Measurements from ENCODE around the gene SLC43A2. TPM values are rescaled to one million over a fixed set of nuclear protein-coding genes. Genes with fewer than 3 reads are reported as not detected.
A peak's percentile ranks its signal among the peaks of the same experiment; 100 is the strongest.

The SLC43A2 gene
- total and polyA plus RNA-seq, 10 of the 15 experiments (the other 5 are each of a cell fraction or from before 2014, with no cell fraction given): 0.03 to 14.0 (median 5.3) TPM

DNA sequence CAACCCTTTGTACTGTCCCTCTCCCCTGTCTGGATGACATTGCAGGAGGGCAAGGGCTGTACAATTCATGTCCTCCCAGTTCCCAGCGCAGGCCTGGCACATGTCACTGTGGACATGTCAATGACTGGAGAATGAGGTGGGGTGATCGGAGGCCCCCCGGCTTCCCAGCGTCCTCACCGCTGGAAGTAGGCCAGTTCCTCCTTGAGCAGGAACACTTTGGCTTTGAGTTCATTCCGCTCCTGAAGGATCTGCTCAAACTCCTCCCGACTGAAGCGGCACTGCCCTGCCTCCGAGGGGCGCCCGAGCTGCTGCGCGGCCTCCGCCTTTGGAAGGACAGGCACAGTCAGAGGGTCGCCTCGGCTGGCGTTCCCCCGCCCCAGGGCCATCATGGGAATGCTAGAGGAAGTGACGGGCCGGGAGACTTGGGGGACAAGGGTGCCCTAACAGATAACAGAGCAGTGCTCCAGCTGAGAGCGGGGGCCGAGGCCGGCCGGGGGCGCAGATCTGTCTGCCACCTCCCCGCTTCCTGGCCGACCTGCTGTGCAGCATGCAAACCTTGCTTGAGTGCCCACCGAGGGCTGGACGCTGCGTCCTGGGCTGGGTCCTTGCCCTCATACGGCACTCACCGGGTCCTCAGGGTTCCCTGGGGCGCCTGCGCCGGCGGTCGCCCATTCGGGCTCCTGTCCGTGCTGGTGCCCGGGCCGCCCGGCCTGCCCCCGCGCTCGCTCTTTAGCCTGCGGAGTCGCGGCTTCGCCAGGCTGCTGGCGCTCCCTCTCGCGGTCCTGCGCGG lies 19.7 kb upstream of the SLC43A2 start (continued):
- TF ChIP-seq ZBTB40 (IDR thresholded peaks at IDR 0.05; ENCODE audit: borderline replicate concordance) (0 out of 2 replicates have a peak, but pooled peaks have one; percentile 21), TCF3 (IDR thresholded peaks at IDR 0.05; ENCODE audit: borderline replicate concordance, insufficient read depth, low read depth, low read length) (no peak; the same call in 1 of the 2 replicates), TBL1XR1 (IDR thresholded peaks at IDR 0.05; ENCODE audit: low read depth, low read length) (no peak), FOXK2 (IDR thresholded peaks at IDR 0.05) (no peak), CHD4 (IDR thresholded peaks at IDR 0.05) (no peak), ZNF217 (IDR thresholded peaks at IDR 0.05) (no peak), CEBPB (IDR thresholded peaks at IDR 0.05; ENCODE audit: borderline replicate concordance in 1 of 2, low read depth in 2 of 2, low read length in 2 of 2) (no peak), SMC3 (IDR thresholded peaks at IDR 0.05; ENCODE audit: borderline replicate concordance, low read length) (no peak), IRF3 (IDR thresholded peaks at IDR 0.05) (no peak), RCOR1 (conservative IDR thresholded peaks at IDR 0.05; ENCODE audit: low read depth, low read length) (no peak), KDM1A (IDR thresholded peaks at IDR 0.05; ENCODE audit: borderline replicate concordance) (no peak), FOXM1 (IDR thresholded peaks at IDR 0.05; ENCODE audit: low read depth, low read length) (no peak), CBX3 (IDR thresholded peaks at IDR 0.05; ENCODE audit: borderline replicate concordance, low read depth) (no peak), EED (IDR thresholded peaks at IDR 0.05; ENCODE audit: low read depth) (no peak), RBBP5 (conservative IDR thresholded peaks at IDR 0.05) (no peak), IKZF1 (conservative IDR thresholded peaks at IDR 0.05) (peak; percentile 61), ZNF274 (IDR thresholded peaks at IDR 0.05; ENCODE audit: insufficient read depth, insufficient read length) (no peak)
- TF ChIP-seq, protein P1, sequence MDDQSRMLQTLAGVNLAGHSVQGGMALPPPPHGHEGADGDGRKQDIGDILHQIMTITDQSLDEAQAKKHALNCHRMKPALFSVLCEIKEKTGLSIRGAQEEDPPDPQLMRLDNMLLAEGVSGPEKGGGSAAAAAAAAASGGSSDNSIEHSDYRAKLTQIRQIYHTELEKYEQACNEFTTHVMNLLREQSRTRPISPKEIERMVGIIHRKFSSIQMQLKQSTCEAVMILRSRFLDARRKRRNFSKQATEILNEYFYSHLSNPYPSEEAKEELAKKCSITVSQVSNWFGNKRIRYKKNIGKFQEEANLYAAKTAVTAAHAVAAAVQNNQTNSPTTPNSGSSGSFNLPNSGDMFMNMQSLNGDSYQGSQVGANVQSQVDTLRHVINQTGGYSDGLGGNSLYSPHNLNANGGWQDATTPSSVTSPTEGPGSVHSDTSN (IDR thresholded peaks at IDR 0.05; ENCODE audit: insufficient replicate concordance, low read depth, low read length): no peak
- TF ChIP-seq, protein P2, sequence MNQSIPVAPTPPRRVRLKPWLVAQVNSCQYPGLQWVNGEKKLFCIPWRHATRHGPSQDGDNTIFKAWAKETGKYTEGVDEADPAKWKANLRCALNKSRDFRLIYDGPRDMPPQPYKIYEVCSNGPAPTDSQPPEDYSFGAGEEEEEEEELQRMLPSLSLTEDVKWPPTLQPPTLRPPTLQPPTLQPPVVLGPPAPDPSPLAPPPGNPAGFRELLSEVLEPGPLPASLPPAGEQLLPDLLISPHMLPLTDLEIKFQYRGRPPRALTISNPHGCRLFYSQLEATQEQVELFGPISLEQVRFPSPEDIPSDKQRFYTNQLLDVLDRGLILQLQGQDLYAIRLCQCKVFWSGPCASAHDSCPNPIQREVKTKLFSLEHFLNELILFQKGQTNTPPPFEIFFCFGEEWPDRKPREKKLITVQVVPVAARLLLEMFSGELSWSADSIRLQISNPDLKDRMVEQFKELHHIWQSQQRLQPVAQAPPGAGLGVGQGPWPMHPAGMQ (IDR thresholded peaks at IDR 0.05; ENCODE audit: borderline replicate concordance): no peak
- TF ChIP-seq, protein P3, sequence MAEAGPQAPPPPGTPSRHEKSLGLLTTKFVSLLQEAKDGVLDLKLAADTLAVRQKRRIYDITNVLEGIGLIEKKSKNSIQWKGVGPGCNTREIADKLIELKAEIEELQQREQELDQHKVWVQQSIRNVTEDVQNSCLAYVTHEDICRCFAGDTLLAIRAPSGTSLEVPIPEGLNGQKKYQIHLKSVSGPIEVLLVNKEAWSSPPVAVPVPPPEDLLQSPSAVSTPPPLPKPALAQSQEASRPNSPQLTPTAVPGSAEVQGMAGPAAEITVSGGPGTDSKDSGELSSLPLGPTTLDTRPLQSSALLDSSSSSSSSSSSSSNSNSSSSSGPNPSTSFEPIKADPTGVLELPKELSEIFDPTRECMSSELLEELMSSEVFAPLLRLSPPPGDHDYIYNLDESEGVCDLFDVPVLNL (IDR thresholded peaks at IDR 0.05; ENCODE audit: low read depth, low read length): no peak
- TF ChIP-seq, protein P4, sequence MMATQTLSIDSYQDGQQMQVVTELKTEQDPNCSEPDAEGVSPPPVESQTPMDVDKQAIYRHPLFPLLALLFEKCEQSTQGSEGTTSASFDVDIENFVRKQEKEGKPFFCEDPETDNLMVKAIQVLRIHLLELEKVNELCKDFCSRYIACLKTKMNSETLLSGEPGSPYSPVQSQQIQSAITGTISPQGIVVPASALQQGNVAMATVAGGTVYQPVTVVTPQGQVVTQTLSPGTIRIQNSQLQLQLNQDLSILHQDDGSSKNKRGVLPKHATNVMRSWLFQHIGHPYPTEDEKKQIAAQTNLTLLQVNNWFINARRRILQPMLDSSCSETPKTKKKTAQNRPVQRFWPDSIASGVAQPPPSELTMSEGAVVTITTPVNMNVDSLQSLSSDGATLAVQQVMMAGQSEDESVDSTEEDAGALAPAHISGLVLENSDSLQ (IDR thresholded peaks at IDR 0.05): no peak

Measured in GM12878 (cell line).